ENCODE measurements around the gene WDR46.

Gene WDR46

GRCh38 chr6:33271468-33272274, 17.4 kb downstream of the WDR46 start, which contains the start of the genes RPS18 and VPS52 (continued):
- TF ChIP-seq ZNF785 (tag by site-specific recombination; IDR thresholded peaks at IDR 0.05) (0 out of 2 replicates have a peak, but pooled peaks have one; percentile 15), ZNF280D (tag by site-specific recombination; IDR thresholded peaks at IDR 0.05) (peak; percentile 87), ZNF747 (tag by site-specific recombination; IDR thresholded peaks at IDR 0.05) (no peak), ZFP3 (tag by site-specific recombination; IDR thresholded peaks at IDR 0.05; ENCODE audit: low read depth) (no peak), ZNF561 (tag by site-specific recombination; IDR thresholded peaks at IDR 0.05; ENCODE audit: borderline replicate concordance) (peak; percentile 90; the same call in 1 of the 2 replicates), ZNF707 (tag by site-specific recombination; IDR thresholded peaks at IDR 0.05) (no peak), ZNF18 (tag by site-specific recombination; IDR thresholded peaks at IDR 0.05) (0 out of 2 replicates have a peak, but pooled peaks have one; percentile 18), ZBTB8A (tag by site-specific recombination; IDR thresholded peaks at IDR 0.05) (peak; percentile 66), SP3 (tag by site-specific recombination; IDR thresholded peaks at IDR 0.05) (peak; percentile 89), ZNF341 (tag by site-specific recombination; IDR thresholded peaks at IDR 0.05; ENCODE audit: low read depth) (peak; percentile 47; the same call in 1 of the 2 replicates), ZNF558 (tag by site-specific recombination; IDR thresholded peaks at IDR 0.05) (peak; percentile 70), ZNF404 (tag by site-specific recombination; IDR thresholded peaks at IDR 0.05) (no peak), ZBTB26 (tag by site-specific recombination; optimal IDR thresholded peaks at IDR 0.05) (peak; percentile 44), ZNF248 (tag by site-specific recombination; IDR thresholded peaks at IDR 0.05) (no peak), ZNF623 (tag by site-specific recombination; IDR thresholded peaks at IDR 0.05) (no peak; the same call in 1 of the 2 replicates)
- TF ChIP-seq, protein P1, sequence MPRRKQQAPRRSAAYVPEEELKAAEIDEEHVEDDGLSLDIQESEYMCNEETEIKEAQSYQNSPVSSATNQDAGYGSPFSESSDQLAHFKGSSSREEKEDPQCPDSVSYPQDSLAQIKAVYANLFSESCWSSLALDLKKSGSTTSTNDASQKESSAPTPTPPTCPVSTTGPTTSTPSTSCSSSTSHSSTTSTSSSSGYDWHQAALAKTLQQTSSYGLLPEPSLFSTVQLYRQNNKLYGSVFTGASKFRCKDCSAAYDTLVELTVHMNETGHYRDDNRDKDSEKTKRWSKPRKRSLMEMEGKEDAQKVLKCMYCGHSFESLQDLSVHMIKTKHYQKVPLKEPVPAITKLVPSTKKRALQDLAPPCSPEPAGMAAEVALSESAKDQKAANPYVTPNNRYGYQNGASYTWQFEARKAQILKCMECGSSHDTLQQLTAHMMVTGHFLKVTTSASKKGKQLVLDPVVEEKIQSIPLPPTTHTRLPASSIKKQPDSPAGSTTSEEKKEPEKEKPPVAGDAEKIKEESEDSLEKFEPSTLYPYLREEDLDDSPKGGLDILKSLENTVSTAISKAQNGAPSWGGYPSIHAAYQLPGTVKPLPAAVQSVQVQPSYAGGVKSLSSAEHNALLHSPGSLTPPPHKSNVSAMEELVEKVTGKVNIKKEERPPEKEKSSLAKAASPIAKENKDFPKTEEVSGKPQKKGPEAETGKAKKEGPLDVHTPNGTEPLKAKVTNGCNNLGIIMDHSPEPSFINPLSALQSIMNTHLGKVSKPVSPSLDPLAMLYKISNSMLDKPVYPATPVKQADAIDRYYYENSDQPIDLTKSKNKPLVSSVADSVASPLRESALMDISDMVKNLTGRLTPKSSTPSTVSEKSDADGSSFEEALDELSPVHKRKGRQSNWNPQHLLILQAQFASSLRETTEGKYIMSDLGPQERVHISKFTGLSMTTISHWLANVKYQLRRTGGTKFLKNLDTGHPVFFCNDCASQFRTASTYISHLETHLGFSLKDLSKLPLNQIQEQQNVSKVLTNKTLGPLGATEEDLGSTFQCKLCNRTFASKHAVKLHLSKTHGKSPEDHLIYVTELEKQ (tag by site-specific recombination; IDR thresholded peaks at IDR 0.05; ENCODE audit: borderline replicate concordance): peak; percentile 70; the same call in 1 of the 2 replicates
- TF ChIP-seq, protein P2, sequence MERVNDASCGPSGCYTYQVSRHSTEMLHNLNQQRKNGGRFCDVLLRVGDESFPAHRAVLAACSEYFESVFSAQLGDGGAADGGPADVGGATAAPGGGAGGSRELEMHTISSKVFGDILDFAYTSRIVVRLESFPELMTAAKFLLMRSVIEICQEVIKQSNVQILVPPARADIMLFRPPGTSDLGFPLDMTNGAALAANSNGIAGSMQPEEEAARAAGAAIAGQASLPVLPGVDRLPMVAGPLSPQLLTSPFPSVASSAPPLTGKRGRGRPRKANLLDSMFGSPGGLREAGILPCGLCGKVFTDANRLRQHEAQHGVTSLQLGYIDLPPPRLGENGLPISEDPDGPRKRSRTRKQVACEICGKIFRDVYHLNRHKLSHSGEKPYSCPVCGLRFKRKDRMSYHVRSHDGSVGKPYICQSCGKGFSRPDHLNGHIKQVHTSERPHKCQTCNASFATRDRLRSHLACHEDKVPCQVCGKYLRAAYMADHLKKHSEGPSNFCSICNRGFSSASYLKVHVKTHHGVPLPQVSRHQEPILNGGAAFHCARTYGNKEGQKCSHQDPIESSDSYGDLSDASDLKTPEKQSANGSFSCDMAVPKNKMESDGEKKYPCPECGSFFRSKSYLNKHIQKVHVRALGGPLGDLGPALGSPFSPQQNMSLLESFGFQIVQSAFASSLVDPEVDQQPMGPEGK (tag by site-specific recombination; IDR thresholded peaks at IDR 0.05): peak; percentile 24; the same call in 1 of the 2 replicates
- TF ChIP-seq, protein P3, sequence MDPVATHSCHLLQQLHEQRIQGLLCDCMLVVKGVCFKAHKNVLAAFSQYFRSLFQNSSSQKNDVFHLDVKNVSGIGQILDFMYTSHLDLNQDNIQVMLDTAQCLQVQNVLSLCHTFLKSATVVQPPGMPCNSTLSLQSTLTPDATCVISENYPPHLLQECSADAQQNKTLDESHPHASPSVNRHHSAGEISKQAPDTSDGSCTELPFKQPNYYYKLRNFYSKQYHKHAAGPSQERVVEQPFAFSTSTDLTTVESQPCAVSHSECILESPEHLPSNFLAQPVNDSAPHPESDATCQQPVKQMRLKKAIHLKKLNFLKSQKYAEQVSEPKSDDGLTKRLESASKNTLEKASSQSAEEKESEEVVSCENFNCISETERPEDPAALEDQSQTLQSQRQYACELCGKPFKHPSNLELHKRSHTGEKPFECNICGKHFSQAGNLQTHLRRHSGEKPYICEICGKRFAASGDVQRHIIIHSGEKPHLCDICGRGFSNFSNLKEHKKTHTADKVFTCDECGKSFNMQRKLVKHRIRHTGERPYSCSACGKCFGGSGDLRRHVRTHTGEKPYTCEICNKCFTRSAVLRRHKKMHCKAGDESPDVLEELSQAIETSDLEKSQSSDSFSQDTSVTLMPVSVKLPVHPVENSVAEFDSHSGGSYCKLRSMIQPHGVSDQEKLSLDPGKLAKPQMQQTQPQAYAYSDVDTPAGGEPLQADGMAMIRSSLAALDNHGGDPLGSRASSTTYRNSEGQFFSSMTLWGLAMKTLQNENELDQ (tag by site-specific recombination; IDR thresholded peaks at IDR 0.05; ENCODE audit: low read depth): no peak
- TF ChIP-seq, protein P4, sequence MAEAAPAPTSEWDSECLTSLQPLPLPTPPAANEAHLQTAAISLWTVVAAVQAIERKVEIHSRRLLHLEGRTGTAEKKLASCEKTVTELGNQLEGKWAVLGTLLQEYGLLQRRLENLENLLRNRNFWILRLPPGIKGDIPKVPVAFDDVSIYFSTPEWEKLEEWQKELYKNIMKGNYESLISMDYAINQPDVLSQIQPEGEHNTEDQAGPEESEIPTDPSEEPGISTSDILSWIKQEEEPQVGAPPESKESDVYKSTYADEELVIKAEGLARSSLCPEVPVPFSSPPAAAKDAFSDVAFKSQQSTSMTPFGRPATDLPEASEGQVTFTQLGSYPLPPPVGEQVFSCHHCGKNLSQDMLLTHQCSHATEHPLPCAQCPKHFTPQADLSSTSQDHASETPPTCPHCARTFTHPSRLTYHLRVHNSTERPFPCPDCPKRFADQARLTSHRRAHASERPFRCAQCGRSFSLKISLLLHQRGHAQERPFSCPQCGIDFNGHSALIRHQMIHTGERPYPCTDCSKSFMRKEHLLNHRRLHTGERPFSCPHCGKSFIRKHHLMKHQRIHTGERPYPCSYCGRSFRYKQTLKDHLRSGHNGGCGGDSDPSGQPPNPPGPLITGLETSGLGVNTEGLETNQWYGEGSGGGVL (tag by site-specific recombination; IDR thresholded peaks at IDR 0.05): no peak
- TF ChIP-seq, protein P5, sequence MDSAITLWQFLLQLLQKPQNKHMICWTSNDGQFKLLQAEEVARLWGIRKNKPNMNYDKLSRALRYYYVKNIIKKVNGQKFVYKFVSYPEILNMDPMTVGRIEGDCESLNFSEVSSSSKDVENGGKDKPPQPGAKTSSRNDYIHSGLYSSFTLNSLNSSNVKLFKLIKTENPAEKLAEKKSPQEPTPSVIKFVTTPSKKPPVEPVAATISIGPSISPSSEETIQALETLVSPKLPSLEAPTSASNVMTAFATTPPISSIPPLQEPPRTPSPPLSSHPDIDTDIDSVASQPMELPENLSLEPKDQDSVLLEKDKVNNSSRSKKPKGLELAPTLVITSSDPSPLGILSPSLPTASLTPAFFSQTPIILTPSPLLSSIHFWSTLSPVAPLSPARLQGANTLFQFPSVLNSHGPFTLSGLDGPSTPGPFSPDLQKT (IDR thresholded peaks at IDR 0.05; ENCODE audit: borderline replicate concordance, low read depth, low read length): 0 out of 2 replicates have a peak, but pooled peaks have one; percentile 15

All from HEK293 (cell line).